WTC11 (cell line): ENCODE data around the gene TTLL10.

Source experiments
- ATF6 ChIP-seq: sonication (generic); formaldehyde crosslinking; IDR thresholded peaks from 2 replicates; pipeline ENCODE4 v1.8.1; 2023; ENCODE audit warnings: mild to moderate bottlenecking, missing genetic modification reagents
- CTCF ChIP-seq: fragments of 200-600 bp; IDR thresholded peaks from 2 replicates; pipeline ENCODE4 v1.8.0; 2022; ENCODE audit warnings: antibody characterized with exemption
- STAT6 ChIP-seq: sonication (generic); formaldehyde crosslinking; conservative IDR thresholded peaks from 2 replicates; pipeline ENCODE4 v1.8.1; 2023; ENCODE audit warnings: mild to moderate bottlenecking, low read depth, missing genetic modification reagents, moderate library complexity
- TEAD4 ChIP-seq: sonication (generic); formaldehyde crosslinking; IDR thresholded peaks from 2 replicates; pipeline ENCODE4 v1.8.0; 2022; ENCODE audit warnings: mild to moderate bottlenecking, missing genetic modification reagents
- USF1 ChIP-seq: sonication (generic); formaldehyde crosslinking; IDR thresholded peaks from 2 replicates; pipeline ENCODE4 v1.8.0; 2022; ENCODE audit warnings: mild to moderate bottlenecking, missing genetic modification reagents

GRCh38 chr1:1225913-1226312 lies 52.2 kb downstream of the TTLL10 start:
- no peak for TF ChIP-seq TEAD4 (CRISPR knock-in tag)
- no peak for TF ChIP-seq CTCF
- no peak for TF ChIP-seq ATF6 (CRISPR knock-in tag)
- TF ChIP-seq STAT6 (CRISPR knock-in tag) = no peak
- TF ChIP-seq USF1 (CRISPR knock-in tag) = no peak
